T follicular helper cell (primary cell): ENCODE results near the gene CDHR5.

Experiments
- DNase-seq: peaks from one replicate; pipeline ENCODE4 v3.0.0-alpha.2; 2020; ENCODE audit warnings: low read depth

CDHR5 gene

GRCh38 chr11:623349-623869, 1.3 kb downstream of the CDHR5 start:
- DNase-seq: no peak

GRCh38 chr11:621838-622237, 2.9 kb downstream of the CDHR5 start:
- DNase-seq: no peak

GRCh38 chr11:620935-621814, 3.6 kb downstream of the CDHR5 start:
- DNase-seq: no peak

GRCh38 chr11:620201-620600, 4.6 kb downstream of the CDHR5 start:
- DNase-seq: no peak

- DNase-seq: no peak
These were observed 5.1 kb downstream of the CDHR5 start for GRCh38 chr11:619628-620050.

GRCh38 chr11:618856-619627, 5.7 kb downstream of the CDHR5 start:
- no peak for DNase-seq

- DNase-seq: no peak
These were observed 6.7 kb downstream of the CDHR5 start for GRCh38 chr11:617912-618682.

GRCh38 chr11:617199-617911, 7.4 kb downstream of the CDHR5 start:
- DNase-seq: no peak

GRCh38 chr11:616320-617198, 8.2 kb downstream of the CDHR5 start:
- no peak for DNase-seq

GRCh38 chr11:615504-616319, 9.0 kb downstream of the CDHR5 start, which contains the start of gene IRF7:
IRF7 (minus strand) TSS chr11:615950; CDS start chr11:615364, 586 bp downstream.
- DNase-seq: peak; percentile 74

GRCh38 chr11:614623-615503, 9.9 kb downstream of the CDHR5 start:
- DNase-seq: no peak

- DNase-seq: no peak
These were observed 10.6 kb downstream of the CDHR5 start for GRCh38 chr11:614021-614622.

GRCh38 chr11:613369-613968, 11.3 kb downstream of the CDHR5 start:
- DNase-seq: peak; percentile 89

- DNase-seq: no peak
These were observed 11.8 kb downstream of the CDHR5 start for GRCh38 chr11:612961-613300.

- DNase-seq: no peak
These were observed 12.4 kb downstream of the CDHR5 start for GRCh38 chr11:612201-612960.

- DNase-seq: no peak
These were observed 13.5 kb downstream of the CDHR5 start for GRCh38 chr11:611001-611996.
